K562 (cell line): ENCODE measurements around the gene ST6GALNAC3.
"Not testable (repeated sequence)": the region's sequence is repeated elsewhere in the genome, so short reads cannot be mapped to it uniquely, and the experiment has no call there.

Experiments used
- DDX20 ChIP-seq: fragments of 450-650 bp; IDR thresholded peaks from 2 replicates; pipeline ENCODE4 v1.6.1; 2016; ENCODE audit warnings: missing genetic modification characterization, low read depth, mild to moderate bottlenecking, missing compliant biosample characterization, moderate library complexity
- KDM5B ChIP-seq: fragments of 200-600 bp; sonication (generic); IDR thresholded peaks from 2 replicates; pipeline ENCODE4 v1.6.1; 2012; ENCODE audit warnings: low read depth, mild to moderate bottlenecking, moderate library complexity, low read length, control low read depth, inconsistent platforms; ENCODE audit not compliant: insufficient replicate concordance
- KLF10 ChIP-seq: fragments of 250-450 bp; sonication (Bioruptor Pico); IDR thresholded peaks from 2 replicates; pipeline ENCODE4 v1.6.1; 2021; ENCODE audit warnings: matching md5 sums
- NFYB ChIP-seq: IDR thresholded peaks from 2 replicates; pipeline ENCODE4 v1.6.1; 2011; ENCODE audit warnings: mild to moderate bottlenecking, moderate library complexity; ENCODE audit not compliant: insufficient read length; ENCODE audit errors: extremely low read depth
- POLR2AphosphoS2 ChIP-seq: IDR thresholded peaks from 2 replicates; pipeline ENCODE4 v1.6.1; 2012; ENCODE audit warnings: low read length, improper control_type of control experiment
- SOX6 ChIP-seq: fragments of 450-650 bp; IDR thresholded peaks from 2 replicates; pipeline ENCODE4 v1.6.1; 2014; ENCODE audit warnings: mild to moderate bottlenecking
- TEAD2 ChIP-seq: fragments of 450-650 bp; IDR thresholded peaks from 2 replicates; pipeline ENCODE4 v1.6.1; 2016; ENCODE audit warnings: missing genetic modification characterization, control low read depth, missing compliant biosample characterization
- TF ChIP-seq, protein P1 (sequence below), 3 experiments: IDR thresholded peaks in 2 of 3; conservative IDR thresholded peaks in 1 of 3; 2 replicates each; pipeline ENCODE4 v1.5.1; 2011 to 2012; ENCODE audit warnings: low read length in 3 of 3, mild to moderate bottlenecking in 3 of 3, control low read depth in 2 of 3, improper control_type of control experiment in 1 of 3, inconsistent platforms in 1 of 3, low read depth in 1 of 3, mixed read lengths in 1 of 3, moderate library complexity in 1 of 3; ENCODE audit not compliant: insufficient read depth in 2 of 3
- TF ChIP-seq, protein P2 (sequence below): sonication (generic); formaldehyde crosslinking; IDR thresholded peaks from 2 replicates; pipeline ENCODE4 v1.8.0; 2022; ENCODE audit warnings: missing genetic modification reagents, mild to moderate bottlenecking, borderline replicate concordance

DNA sequence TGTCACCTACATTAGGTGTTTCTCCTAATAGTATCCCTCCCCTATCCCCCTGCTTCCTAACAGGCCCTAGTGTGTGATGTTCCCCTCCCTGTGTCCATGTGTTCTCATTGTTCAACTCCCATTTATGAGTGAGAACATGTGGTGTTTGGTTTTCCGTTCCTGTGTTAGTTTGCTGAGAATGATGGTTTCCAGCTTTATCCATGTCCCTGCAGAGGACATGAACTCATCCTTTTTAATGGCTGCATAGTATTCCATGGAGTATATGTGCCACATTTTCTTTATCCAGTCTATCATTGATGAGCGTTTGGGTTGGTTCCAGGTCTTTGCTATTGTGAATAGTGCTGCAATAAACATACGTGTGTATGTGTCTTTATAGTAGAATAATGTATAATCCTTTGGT lies 267.3 kb downstream of the ST6GALNAC3 start:
- TF ChIP-seq DDX20 (tag); KDM5B; POLR2AphosphoS2; TEAD2 (tag); KLF10 (CRISPR knock-in tag); SOX6; NFYB: not testable (repeated sequence)
- TF ChIP-seq, protein P1, sequence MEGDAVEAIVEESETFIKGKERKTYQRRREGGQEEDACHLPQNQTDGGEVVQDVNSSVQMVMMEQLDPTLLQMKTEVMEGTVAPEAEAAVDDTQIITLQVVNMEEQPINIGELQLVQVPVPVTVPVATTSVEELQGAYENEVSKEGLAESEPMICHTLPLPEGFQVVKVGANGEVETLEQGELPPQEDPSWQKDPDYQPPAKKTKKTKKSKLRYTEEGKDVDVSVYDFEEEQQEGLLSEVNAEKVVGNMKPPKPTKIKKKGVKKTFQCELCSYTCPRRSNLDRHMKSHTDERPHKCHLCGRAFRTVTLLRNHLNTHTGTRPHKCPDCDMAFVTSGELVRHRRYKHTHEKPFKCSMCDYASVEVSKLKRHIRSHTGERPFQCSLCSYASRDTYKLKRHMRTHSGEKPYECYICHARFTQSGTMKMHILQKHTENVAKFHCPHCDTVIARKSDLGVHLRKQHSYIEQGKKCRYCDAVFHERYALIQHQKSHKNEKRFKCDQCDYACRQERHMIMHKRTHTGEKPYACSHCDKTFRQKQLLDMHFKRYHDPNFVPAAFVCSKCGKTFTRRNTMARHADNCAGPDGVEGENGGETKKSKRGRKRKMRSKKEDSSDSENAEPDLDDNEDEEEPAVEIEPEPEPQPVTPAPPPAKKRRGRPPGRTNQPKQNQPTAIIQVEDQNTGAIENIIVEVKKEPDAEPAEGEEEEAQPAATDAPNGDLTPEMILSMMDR (IDR thresholded peaks at IDR 0.05 in 2 of 3, conservative IDR thresholded peaks at IDR 0.05 in 1 of 3; ENCODE audit: insufficient read depth in 2 of 3, low read depth in 1 of 3, low read length in 3 of 3), result not testable (repeated sequence)
- TF ChIP-seq, protein P2, sequence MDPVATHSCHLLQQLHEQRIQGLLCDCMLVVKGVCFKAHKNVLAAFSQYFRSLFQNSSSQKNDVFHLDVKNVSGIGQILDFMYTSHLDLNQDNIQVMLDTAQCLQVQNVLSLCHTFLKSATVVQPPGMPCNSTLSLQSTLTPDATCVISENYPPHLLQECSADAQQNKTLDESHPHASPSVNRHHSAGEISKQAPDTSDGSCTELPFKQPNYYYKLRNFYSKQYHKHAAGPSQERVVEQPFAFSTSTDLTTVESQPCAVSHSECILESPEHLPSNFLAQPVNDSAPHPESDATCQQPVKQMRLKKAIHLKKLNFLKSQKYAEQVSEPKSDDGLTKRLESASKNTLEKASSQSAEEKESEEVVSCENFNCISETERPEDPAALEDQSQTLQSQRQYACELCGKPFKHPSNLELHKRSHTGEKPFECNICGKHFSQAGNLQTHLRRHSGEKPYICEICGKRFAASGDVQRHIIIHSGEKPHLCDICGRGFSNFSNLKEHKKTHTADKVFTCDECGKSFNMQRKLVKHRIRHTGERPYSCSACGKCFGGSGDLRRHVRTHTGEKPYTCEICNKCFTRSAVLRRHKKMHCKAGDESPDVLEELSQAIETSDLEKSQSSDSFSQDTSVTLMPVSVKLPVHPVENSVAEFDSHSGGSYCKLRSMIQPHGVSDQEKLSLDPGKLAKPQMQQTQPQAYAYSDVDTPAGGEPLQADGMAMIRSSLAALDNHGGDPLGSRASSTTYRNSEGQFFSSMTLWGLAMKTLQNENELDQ (CRISPR knock-in tag), result not testable (repeated sequence)
